ENCODE results near the gene P2RY12. TPM values are rescaled to one million over a fixed set of nuclear protein-coding genes. Genes with fewer than 3 reads are reported as not detected.

P2RY12 gene
- total and polyA plus RNA-seq, 2 of the 8 experiments (the other 6 are each of a cell fraction or from before 2014, with no cell fraction given): not detected

GRCh38 chr3:151410891-151411559 lies 26.5 kb upstream of the P2RY12 start:
- H2AK5ac ChIP-seq (ENCODE audit: low read depth, low read length): no peak overlapping the region
- H3K4ac ChIP-seq (replicated peaks; ENCODE audit: insufficient read length, low read depth, low read length): no peak overlapping the region
- peaks cover 0 to 3% (median 1%) of the 10 kb centered on the region in 4 experiments; a peak in 1 of 8 replicates for H3K36me3 ChIP-seq (ENCODE audit: control insufficient read depth in 2 of 4, insufficient read depth in 4 of 4, low read length in 3 of 4)
- no peaks in the 10 kb centered on the region for H3K79me2 ChIP-seq (ENCODE audit: control insufficient read depth in 1 of 2, insufficient read depth in 2 of 2, low read length in 2 of 2)
- H3K9me3 ChIP-seq (ENCODE audit: insufficient read depth in 2 of 2, low read depth in 1 of 2, low read length in 1 of 2): no peaks in the 10 kb centered on the region
- H3K27ac ChIP-seq (ENCODE audit: low read depth, low read length): no peak overlapping the region
- 92% methylated on average over 9 of the region's 9 CpGs; no CpG with 5 or more reads in 1 of the 2 experiments for WGBS, 2 experiments (ENCODE audit: extremely low coverage in 1 of 2, insufficient coverage in 1 of 2, insufficient read length in 1 of 2, insufficient replicate concordance in 2 of 2, low coverage in 1 of 2, low lambda C conversion rate in 2 of 2, missing lambda C conversion rate in 1 of 2)
- H3K23ac ChIP-seq (ENCODE audit: insufficient read length): no peak overlapping the region
- ChIA-PET POLR2A (ENCODE audit: partially characterized antibody) (no interaction called here), CTCF (ENCODE audit: partially characterized antibody) (interaction anchor here (0.5 to 5.1 kb wide), 11 partner anchors 11 to 183 kb away, joined by 3 to 20 read pairs (median 3); no protein-coding TSS in a partner anchor)
- no peak for DNase-seq (ENCODE audit: low read depth in 1 of 2, low spot score in 2 of 2)
- H4K91ac ChIP-seq (replicated peaks; ENCODE audit: insufficient read length, low read length): no peak overlapping the region
- H3K9ac ChIP-seq (replicated peaks in 1 of 4; ENCODE audit: extremely low read depth in 1 of 4, low read depth in 3 of 4, low read length in 3 of 4): no peak overlapping the region
- H2BK15ac ChIP-seq (ENCODE audit: low read length): no peak overlapping the region
- H3K18ac ChIP-seq (ENCODE audit: extremely low read depth, low read length): no peak overlapping the region
- no peak overlapping the region for H2BK120ac ChIP-seq (replicated peaks; ENCODE audit: low read depth, low read length)
- no peaks in the 10 kb centered on the region for H3K23me2 ChIP-seq (ENCODE audit: low read depth, low read length)
- H3K4me3 ChIP-seq (ENCODE audit: extremely low read depth in 1 of 4, insufficient read depth in 2 of 4, low read depth in 3 of 4, low read length in 4 of 4): no peak overlapping the region
- H3K4me2 ChIP-seq (ENCODE audit: insufficient read depth in 1 of 2, low read depth in 2 of 2, low read length in 2 of 2): no peak overlapping the region
- H2BK12ac ChIP-seq (ENCODE audit: low read depth, low read length): no peak overlapping the region
- no peak for FAIRE-seq
- no peaks in the 10 kb centered on the region for H3K4me1 ChIP-seq (replicated peaks in 1 of 4; ENCODE audit: control insufficient read depth in 3 of 4, insufficient read depth in 4 of 4, low read length in 3 of 4)
- H3K27me3 ChIP-seq (replicated peaks in 1 of 4; ENCODE audit: control insufficient read depth in 3 of 4, extremely low read depth in 1 of 4, insufficient read depth in 3 of 4, low read length in 3 of 4): no peaks in the 10 kb centered on the region
- no peaks in the 10 kb centered on the region for H4K20me1 ChIP-seq (replicated peaks in 1 of 2; ENCODE audit: control insufficient read depth in 1 of 2, insufficient read depth in 2 of 2, low read length in 2 of 2)
- no peak overlapping the region for H2AFZ ChIP-seq (ENCODE audit: low read length)
- H2BK20ac ChIP-seq (ENCODE audit: low read length): no peak overlapping the region
- no peak overlapping the region for H4K5ac ChIP-seq (ENCODE audit: insufficient read length, low read depth, low read length)
- no peaks in the 10 kb centered on the region for H3K79me1 ChIP-seq (ENCODE audit: low read depth, low read length)
- H2BK5ac ChIP-seq (ENCODE audit: low read depth, low read length): no peak overlapping the region
- H3K14ac ChIP-seq (ENCODE audit: insufficient read length): no peak overlapping the region
- H3K56ac ChIP-seq (replicated peaks; ENCODE audit: insufficient read length, low read depth, low read length): no peak overlapping the region
- no peak overlapping the region for H4K8ac ChIP-seq (ENCODE audit: extremely low read depth, insufficient read depth, low read length)
- TF ChIP-seq USF2 (IDR thresholded peaks at IDR 0.05; ENCODE audit: low read length): no peak
- no peak for TF ChIP-seq SIX5 (IDR thresholded peaks at IDR 0.05; ENCODE audit: low read depth, low read length)
- TF ChIP-seq CEBPB (IDR thresholded peaks at IDR 0.05; ENCODE audit: low read depth, low read length): no peak
- no peak for TF ChIP-seq FOSL1 (IDR thresholded peaks at IDR 0.05; ENCODE audit: insufficient read depth, low read depth, low read length)
- no peak for TF ChIP-seq EZH2 (IDR thresholded peaks at IDR 0.05; ENCODE audit: low read depth, low read length, severe bottlenecking)
- no peak for TF ChIP-seq GABPA (IDR thresholded peaks at IDR 0.05; ENCODE audit: borderline replicate concordance, insufficient read depth, low read length)
- TF ChIP-seq EP300 (IDR thresholded peaks at IDR 0.05; ENCODE audit: borderline replicate concordance in 1 of 2, low read depth in 2 of 2, low read length in 2 of 2): no peak
- TF ChIP-seq NANOG (IDR thresholded peaks at IDR 0.05; ENCODE audit: insufficient read depth, low read depth, low read length, poor library complexity, severe bottlenecking): no peak
- TF ChIP-seq CBX5 (IDR thresholded peaks at IDR 0.05; ENCODE audit: low read depth, low read length): no peak
- no peak for TF ChIP-seq POU5F1 (IDR thresholded peaks at IDR 0.05; ENCODE audit: low read depth, low read length)
- TF ChIP-seq SAP30 (IDR thresholded peaks at IDR 0.05; ENCODE audit: insufficient read depth, insufficient replicate concordance, low read length): no peak
- no peak for TF ChIP-seq BACH1 (IDR thresholded peaks at IDR 0.05; ENCODE audit: low read length)

Data from H1 (cell line).